GM10847 (cell line): ENCODE data around the gene RPTOR.

Source experiments
- POLR2A ChIP-seq: IDR thresholded peaks from 2 replicates; pipeline ENCODE4 v1.6.1; 2011; ENCODE audit not compliant: insufficient read length; ENCODE audit errors: extremely low read depth

The RPTOR gene

GRCh38 chr17:80667462-80668277, 123.0 kb downstream of the RPTOR start:
- no peak for TF ChIP-seq POLR2A

- no peak for TF ChIP-seq POLR2A
Measured at GRCh38 chr17:80668375-80669148, 123.9 kb downstream of the RPTOR start.

GRCh38 chr17:80671039-80671824, 126.6 kb downstream of the RPTOR start:
- no peak for TF ChIP-seq POLR2A

- no peak for TF ChIP-seq POLR2A
Measured at GRCh38 chr17:80671825-80672110, 127.1 kb downstream of the RPTOR start.

- no peak for TF ChIP-seq POLR2A
Measured at GRCh38 chr17:80673152-80673920, 128.7 kb downstream of the RPTOR start.

GRCh38 chr17:80675438-80676095, 130.9 kb downstream of the RPTOR start:
- no peak for TF ChIP-seq POLR2A

- TF ChIP-seq POLR2A = no peak
Measured at GRCh38 chr17:80676096-80676466, 131.4 kb downstream of the RPTOR start.

- no peak for TF ChIP-seq POLR2A
Measured at GRCh38 chr17:80676564-80676963, 131.9 kb downstream of the RPTOR start.

GRCh38 chr17:80677214-80677756, 132.6 kb downstream of the RPTOR start:
- no peak for TF ChIP-seq POLR2A

GRCh38 chr17:80679816-80680215, 135.2 kb downstream of the RPTOR start:
- TF ChIP-seq POLR2A = no peak

- no peak for TF ChIP-seq POLR2A
Measured at GRCh38 chr17:80681215-80681614, 136.6 kb downstream of the RPTOR start.

- TF ChIP-seq POLR2A = no peak
Measured at GRCh38 chr17:80682372-80682771, 137.7 kb downstream of the RPTOR start.

- TF ChIP-seq POLR2A = no peak
Measured at GRCh38 chr17:80683625-80684104, 139.0 kb downstream of the RPTOR start.

- no peak for TF ChIP-seq POLR2A
Measured at GRCh38 chr17:80687839-80688238, 143.2 kb downstream of the RPTOR start.
